Endothelial cell of umbilical vein (primary cell): ENCODE results near the gene TMEM252. TPM values are rescaled to one million over a fixed set of nuclear protein-coding genes. Genes with fewer than 3 reads are reported as not detected.

Experiments
- BruUV-seq: library from RNA; stranded (reverse); fragments of 400-500 nt; replicated peaks from 2 replicates; lab custom pipeline; 2021; lab: Mats Ljungman, UMichigan
- CTCF ChIA-PET: fragments of 300-600, 350-600 bp; sonication (Branson Sonifier 250); formaldehyde crosslinking; loops from one replicate; lab custom pipeline; 2021; ENCODE audit warnings: antibody characterized with exemption, inconsistent platforms; lab: Charles Lee
- POLR2A ChIA-PET: fragments of 300-600, 350-600 bp; sonication (Branson Sonifier 250); formaldehyde crosslinking; loops from one replicate; lab custom pipeline; 2021; ENCODE audit warnings: antibody characterized with exemption, inconsistent platforms; lab: Charles Lee
- DNase-seq: peaks from one replicate; pipeline ENCODE4 v3.0.0-alpha.2; 2011; ENCODE audit warnings: low read depth, low spot score
- FAIRE-seq: peaks from 2 replicates; lab custom pipeline; 2011; peaks lifted over from hg19 to GRCh38; lab: Jason Lieb, UNC
- H2AFZ ChIP-seq: 2 replicates; pipeline ENCODE4 v1.6.0; 2012; ENCODE audit warnings: low read depth, low read length, control low read depth, inconsistent platforms
- H3K27ac ChIP-seq: 2 replicates; pipeline ENCODE4 v1.5.1; 2011; ENCODE audit warnings: low read depth, mild to moderate bottlenecking, control low read depth, low read length, moderate library complexity; ENCODE audit not compliant: insufficient read depth
- H3K27me3 ChIP-seq, 2 experiments: 2 replicates each; pipeline versions ENCODE4 v1.6.0 to v1.6.1; 2011; ENCODE audit warnings: low read length in 2 of 2, mixed read lengths in 1 of 2; ENCODE audit not compliant: control insufficient read depth in 2 of 2, insufficient read depth in 2 of 2
- H3K36me3 ChIP-seq, 2 experiments: 2 replicates in 1 of 2; 3 replicates in 1 of 2; pipeline ENCODE4 v1.5.1; 2011; ENCODE audit warnings: low read length in 2 of 2, mild to moderate bottlenecking in 1 of 2, moderate library complexity in 1 of 2; ENCODE audit not compliant: control insufficient read depth in 2 of 2, insufficient read depth in 2 of 2; ENCODE audit errors: extremely low read depth in 1 of 2
- H3K4me1 ChIP-seq: 3 replicates; pipeline ENCODE4 v1.5.1; 2011; ENCODE audit warnings: mild to moderate bottlenecking, low read length; ENCODE audit not compliant: control insufficient read depth, insufficient read depth; ENCODE audit errors: extremely low read depth
- H3K4me2 ChIP-seq: 2 replicates; pipeline ENCODE4 v1.6.1; 2011; ENCODE audit warnings: low read length, control low read depth, mixed read lengths; ENCODE audit not compliant: insufficient read depth
- H3K4me3 ChIP-seq, 3 experiments: fragments of 200-600 bp in 1 of 3; sonication (generic), shearing (Covaris generic) in 1 of 3; replicated peaks in 1 of 3; 2 replicates each; pipeline ENCODE4 v1.5.1; 2011 to 2016; ENCODE audit warnings: control low read depth in 3 of 3, low read length in 3 of 3, mild to moderate bottlenecking in 2 of 3, inconsistent platforms in 1 of 3, low read depth in 1 of 3, moderate library complexity in 1 of 3; ENCODE audit not compliant: insufficient read depth in 1 of 3
- H3K79me2 ChIP-seq: 2 replicates; pipeline ENCODE4 v1.6.0; 2012; ENCODE audit warnings: low read length, inconsistent platforms; ENCODE audit not compliant: control insufficient read depth, insufficient read depth
- H3K9ac ChIP-seq: replicated peaks from 2 replicates; pipeline ENCODE3; 2011; ENCODE audit warnings: low read length, control low read depth; ENCODE audit not compliant: insufficient read depth; ENCODE audit errors: extremely low read depth
- H3K9me1 ChIP-seq: replicated peaks from 3 replicates; pipeline ENCODE4 v1.6.0; 2011; ENCODE audit warnings: mild to moderate bottlenecking, low read length; ENCODE audit not compliant: control insufficient read depth, insufficient read depth; ENCODE audit errors: extremely low read depth
- H3K9me3 ChIP-seq: replicated peaks from 2 replicates; pipeline ENCODE4 v1.5.1; 2012; ENCODE audit warnings: low read length, inconsistent platforms; ENCODE audit not compliant: control insufficient read depth, insufficient read depth
- H4K20me1 ChIP-seq: replicated peaks from 2 replicates; pipeline ENCODE3; 2011; ENCODE audit warnings: mild to moderate bottlenecking, low read length; ENCODE audit not compliant: control insufficient read depth, insufficient read depth; ENCODE audit errors: extremely low read depth
- EZH2 ChIP-seq: IDR thresholded peaks from 2 replicates; pipeline ENCODE4 v1.6.1; 2012; ENCODE audit warnings: borderline replicate concordance, low read depth, mild to moderate bottlenecking, moderate library complexity, low read length, inconsistent platforms; ENCODE audit not compliant: severe bottlenecking
- FOS ChIP-seq: IDR thresholded peaks from 2 replicates; pipeline ENCODE4 v1.6.1; 2011; ENCODE audit warnings: mild to moderate bottlenecking, low read length, moderate library complexity, borderline replicate concordance; ENCODE audit not compliant: insufficient read depth
- GATA2 ChIP-seq: IDR thresholded peaks from 2 replicates; pipeline ENCODE4 v1.7.0; 2011; ENCODE audit warnings: low read depth, mild to moderate bottlenecking, moderate library complexity, mixed read lengths, low read length; ENCODE audit not compliant: insufficient read length, insufficient read depth
- JUN ChIP-seq: IDR thresholded peaks from 2 replicates; pipeline ENCODE4 v1.6.1; 2011; ENCODE audit warnings: borderline replicate concordance, low read depth; ENCODE audit not compliant: insufficient read length, insufficient read depth
- MYC ChIP-seq: IDR thresholded peaks from one replicate; pipeline ENCODE4 v1.6.1; 2011; ENCODE audit warnings: mild to moderate bottlenecking, low read depth, low read length
- POLR2A ChIP-seq: IDR thresholded peaks from 2 replicates; pipeline ENCODE4 v1.6.1; 2012; ENCODE audit warnings: low read depth, mild to moderate bottlenecking, control low read depth, low read length
- POLR2AphosphoS5 ChIP-seq: IDR thresholded peaks from 2 replicates; pipeline ENCODE4 v1.6.1; 2012; ENCODE audit warnings: low read depth, mild to moderate bottlenecking, control low read depth, low read length, moderate library complexity; ENCODE audit not compliant: insufficient read depth
- dilution Hi-C: fragments of 300-500 bp; cut with MboI; formaldehyde crosslinking; loops from one replicate; pipeline ENCODE4 v1.15.0; 2019; ENCODE audit warnings: low sequenced_read_pairs; ENCODE audit not compliant: extremely low pct_ligation_motif_present
- intact Hi-C: fragments of 100-400 bp; cut with micrococcal nuclease; formaldehyde crosslinking; loops from one replicate; pipeline ENCODE4 v1.10.0; 2022
- polyA plus RNA-seq, 4 experiments: library from polyadenylated mRNA; depleted of rRNA in 3 of 4; stranded (reverse) in 3 of 4; unstranded in 1 of 4; fragments of >200 nt; gene quantifications; 2 replicates each; pipeline versions ENCODE4 v1.2.1 to v1.2.3, GENCODE V29; 2011 to 2012; ENCODE audit warnings: missing spikeins in 1 of 4
- total RNA-seq: library from RNA; stranded (reverse); gene quantifications from 2 replicates; pipeline ENCODE4 v1.2.3, GENCODE V29; 2021
- TF ChIP-seq, protein P1 (sequence below): IDR thresholded peaks from 2 replicates; pipeline ENCODE4 v1.6.1; 2011; ENCODE audit not compliant: insufficient read depth, insufficient read length
- TF ChIP-seq, protein P2 (sequence below), 2 donors: IDR thresholded peaks; 1 replicate in 1 of 2; 2 replicates in 1 of 2; pipeline ENCODE4 v1.5.1; 2011; ENCODE audit warnings: low read length in 2 of 2, mild to moderate bottlenecking in 2 of 2, moderate library complexity in 2 of 2, control low read depth in 1 of 2, inconsistent platforms in 1 of 2, low read depth in 1 of 2; ENCODE audit not compliant: insufficient read depth in 1 of 2; ENCODE audit errors: extremely low read depth in 1 of 2

TMEM252 gene
- total and polyA plus RNA-seq, 2 donors (not counting 3 experiments of a cell fraction or from before 2014, with no cell fraction given): not detected

GRCh38 chr9:68536876-68537615, 3.6 kb downstream of the TMEM252 start:
- BruUV-seq: no TSS peak
- Histone ChIP-seq H3K9ac (no peak overlapping the region), H3K36me3 (no peaks in the 10 kb centered on the region), H3K9me3 (no peaks in the 10 kb centered on the region), H4K20me1 (no peaks in the 10 kb centered on the region), H3K4me2 (no peak overlapping the region), H3K4me1 (no peaks in the 10 kb centered on the region), H3K79me2 (no peaks in the 10 kb centered on the region), H2AFZ (no peak overlapping the region), H3K27ac (no peak overlapping the region), H3K27me3 (no peaks in the 10 kb centered on the region), H3K4me3 (no peak overlapping the region), H3K9me1 (no peaks in the 10 kb centered on the region)
- intact Hi-C loops (no loop called here), dilution Hi-C loops (no loop called here)
- DNase-seq: no peak
- POLR2A ChIA-PET: no interaction called here
- FAIRE-seq: no peak
- CTCF ChIA-PET: no interaction called here
- TF ChIP-seq MYC: no peak
- TF ChIP-seq GATA2: no peak
- TF ChIP-seq EZH2: no peak
- TF ChIP-seq FOS: no peak
- TF ChIP-seq, protein P1, sequence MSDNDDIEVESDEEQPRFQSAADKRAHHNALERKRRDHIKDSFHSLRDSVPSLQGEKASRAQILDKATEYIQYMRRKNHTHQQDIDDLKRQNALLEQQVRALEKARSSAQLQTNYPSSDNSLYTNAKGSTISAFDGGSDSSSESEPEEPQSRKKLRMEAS: no peak
- TF ChIP-seq POLR2AphosphoS5: no peak
- TF ChIP-seq, protein P2, sequence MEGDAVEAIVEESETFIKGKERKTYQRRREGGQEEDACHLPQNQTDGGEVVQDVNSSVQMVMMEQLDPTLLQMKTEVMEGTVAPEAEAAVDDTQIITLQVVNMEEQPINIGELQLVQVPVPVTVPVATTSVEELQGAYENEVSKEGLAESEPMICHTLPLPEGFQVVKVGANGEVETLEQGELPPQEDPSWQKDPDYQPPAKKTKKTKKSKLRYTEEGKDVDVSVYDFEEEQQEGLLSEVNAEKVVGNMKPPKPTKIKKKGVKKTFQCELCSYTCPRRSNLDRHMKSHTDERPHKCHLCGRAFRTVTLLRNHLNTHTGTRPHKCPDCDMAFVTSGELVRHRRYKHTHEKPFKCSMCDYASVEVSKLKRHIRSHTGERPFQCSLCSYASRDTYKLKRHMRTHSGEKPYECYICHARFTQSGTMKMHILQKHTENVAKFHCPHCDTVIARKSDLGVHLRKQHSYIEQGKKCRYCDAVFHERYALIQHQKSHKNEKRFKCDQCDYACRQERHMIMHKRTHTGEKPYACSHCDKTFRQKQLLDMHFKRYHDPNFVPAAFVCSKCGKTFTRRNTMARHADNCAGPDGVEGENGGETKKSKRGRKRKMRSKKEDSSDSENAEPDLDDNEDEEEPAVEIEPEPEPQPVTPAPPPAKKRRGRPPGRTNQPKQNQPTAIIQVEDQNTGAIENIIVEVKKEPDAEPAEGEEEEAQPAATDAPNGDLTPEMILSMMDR (IDR thresholded peaks at IDR 0.05; ENCODE audit: extremely low read depth in 1 of 2, insufficient read depth in 1 of 2, low read depth in 1 of 2, low read length in 2 of 2): no peak
- TF ChIP-seq JUN: no peak
- TF ChIP-seq POLR2A: no peak
